Hepatocyte (in vitro differentiated cells): ENCODE data around the gene TAS1R3. TPM values are rescaled to one million over a fixed set of nuclear protein-coding genes. Genes with fewer than 3 reads are reported as not detected.

Experiments used
- DNase-seq: peaks from one replicate; pipeline ENCODE4 v3.0.0-alpha.2; 2016; ENCODE audit warnings: low spot score
- H2AFZ ChIP-seq: fragments of 200-600 bp; sonication (generic); 2 replicates; pipeline ENCODE4 v1.6.0; 2016; ENCODE audit warnings: antibody characterized with exemption, mild to moderate bottlenecking
- H3K27ac ChIP-seq: fragments of 200-600 bp; sonication (generic); 2 replicates; pipeline ENCODE4 v1.5.1; 2016; ENCODE audit warnings: mild to moderate bottlenecking
- H3K27me3 ChIP-seq: fragments of 200-600 bp; sonication (generic); 2 replicates; pipeline ENCODE4 v1.6.1; 2016
- H3K36me3 ChIP-seq: fragments of 200-600 bp; sonication (generic); replicated peaks from 2 replicates; pipeline ENCODE4 v1.5.1; 2016; ENCODE audit warnings: low read depth; ENCODE audit not compliant: insufficient read depth
- H3K4me1 ChIP-seq: fragments of 200-600 bp; sonication (generic); 2 replicates; pipeline ENCODE4 v1.5.1; 2016; ENCODE audit warnings: mild to moderate bottlenecking, moderate library complexity; ENCODE audit not compliant: insufficient read depth
- H3K4me2 ChIP-seq: fragments of 200-600 bp; sonication (generic); 2 replicates; pipeline ENCODE4 v1.6.0; 2016
- H3K4me3 ChIP-seq: fragments of 200-600 bp; sonication (generic); 2 replicates; pipeline ENCODE4 v1.5.1; 2016; ENCODE audit warnings: mild to moderate bottlenecking
- H3K79me2 ChIP-seq: fragments of 200-600 bp; sonication (generic); 2 replicates; pipeline ENCODE4 v1.6.0; 2017; ENCODE audit warnings: mild to moderate bottlenecking
- H3K9me2 ChIP-seq: fragments of 200-600 bp; sonication (generic); replicated peaks from 2 replicates; pipeline ENCODE4 v1.6.0; 2017; ENCODE audit warnings: mild to moderate bottlenecking; ENCODE audit not compliant: insufficient read depth
- H3K9me3 ChIP-seq: fragments of 200-600 bp; sonication (generic); 2 replicates; pipeline ENCODE4 v1.5.1; 2016; ENCODE audit warnings: low read depth, mild to moderate bottlenecking
- H4K20me1 ChIP-seq: fragments of 200-600 bp; sonication (generic); 2 replicates; pipeline ENCODE4 v1.6.0; 2016; ENCODE audit warnings: mild to moderate bottlenecking; ENCODE audit not compliant: insufficient read depth, poor library complexity, severe bottlenecking
- EZH2 ChIP-seq: fragments of 200-600 bp; sonication (generic); IDR thresholded peaks from 2 replicates; pipeline ENCODE4 v1.6.1; 2016; ENCODE audit warnings: antibody characterized with exemption, mild to moderate bottlenecking, borderline replicate concordance
- EZH2phosphoT487 ChIP-seq: fragments of 200-600 bp; sonication (generic); IDR thresholded peaks from one replicate; pipeline ENCODE4 v1.6.1; 2018; ENCODE audit warnings: antibody characterized with exemption, mild to moderate bottlenecking, low read depth, moderate library complexity; ENCODE audit not compliant: unreplicated experiment, severe bottlenecking
- WGBS: methylation state at CpG from one replicate; pipeline ENCODE4 v1.1.6; 2016; ENCODE audit warnings: low lambda C conversion rate; ENCODE audit errors: missing lambda C conversion rate; 5-methylcytosine and 5-hydroxymethylcytosine counted together
- polyA plus RNA-seq: library from polyadenylated mRNA; unstranded; fragments of >200 nt; fragmentation: Nextera tagmentation; extraction: Ambion mirVana; gene quantifications from 2 replicates; pipeline ENCODE4 v1.2.1, GENCODE V29; 2016
- total RNA-seq: library from RNA; depleted of rRNA; stranded (reverse); fragments of >200 nt; gene quantifications from 2 replicates; pipeline ENCODE4 v1.2.3, GENCODE V29; 2014
- TF ChIP-seq, protein P1 (sequence below): fragments of 200-600 bp; sonication (generic); IDR thresholded peaks from 2 replicates; pipeline ENCODE4 v1.5.1; 2016; ENCODE audit warnings: antibody characterized with exemption, mild to moderate bottlenecking; ENCODE audit not compliant: poor library complexity

Gene TAS1R3
- total and polyA plus RNA-seq, 2 experiments from 2014 or later, result 0.17 to 0.42 TPM

DNA sequence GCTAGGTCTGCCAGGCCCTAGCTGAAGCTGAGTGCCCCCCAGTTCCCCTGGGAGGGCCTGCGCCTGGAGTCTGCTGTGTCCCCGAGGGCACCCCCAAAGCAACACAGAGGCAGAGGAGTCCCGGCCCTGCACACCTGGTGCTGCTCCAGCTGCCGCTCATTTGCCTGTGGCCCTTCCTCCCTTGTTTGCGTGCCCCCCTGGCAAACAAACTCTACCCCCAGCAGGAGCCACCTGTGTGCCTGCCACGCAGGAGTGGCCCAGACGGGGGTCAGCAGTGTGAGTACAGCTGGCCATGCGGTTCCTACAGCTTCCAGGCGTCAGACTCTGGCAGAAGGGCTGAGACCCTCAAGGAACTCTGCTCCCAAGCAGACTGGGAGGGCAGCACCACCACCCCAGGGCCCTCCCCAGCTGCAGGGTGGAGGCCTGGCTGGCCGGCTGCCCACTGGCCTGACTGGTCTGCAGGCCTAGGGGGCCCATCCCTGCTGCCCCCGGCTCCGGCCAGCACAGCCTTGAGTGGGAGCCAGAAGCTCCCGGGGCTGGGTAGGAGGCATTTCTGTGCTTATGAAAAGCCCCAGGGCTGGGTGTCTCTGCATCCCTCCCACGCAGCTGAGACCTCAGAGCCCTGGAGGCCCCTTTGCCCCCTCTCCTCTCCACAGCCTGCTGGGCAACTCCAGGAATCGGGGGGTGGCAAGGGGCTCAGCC, 563 bp upstream of the TAS1R3 start:
- H3K79me2 ChIP-seq, result peaks cover 16% of the 10 kb centered on the region
- WGBS, result 68% methylated on average over 15 of the region's 15 CpGs
- H3K9me2 ChIP-seq, result no peaks in the 10 kb centered on the region
- H2AFZ ChIP-seq, result no peak overlapping the region
- H4K20me1 ChIP-seq, result peaks cover 9% of the 10 kb centered on the region
- no peak overlapping the region for H3K4me3 ChIP-seq
- peak overlapping the region; percentile 62 for H3K4me2 ChIP-seq
- no peaks in the 10 kb centered on the region for H3K27me3 ChIP-seq
- no peaks in the 10 kb centered on the region for H3K9me3 ChIP-seq
- no peak overlapping the region for H3K27ac ChIP-seq
- TF ChIP-seq EZH2phosphoT487 (no peak), EZH2 (no peak)
- TF ChIP-seq, protein P1, sequence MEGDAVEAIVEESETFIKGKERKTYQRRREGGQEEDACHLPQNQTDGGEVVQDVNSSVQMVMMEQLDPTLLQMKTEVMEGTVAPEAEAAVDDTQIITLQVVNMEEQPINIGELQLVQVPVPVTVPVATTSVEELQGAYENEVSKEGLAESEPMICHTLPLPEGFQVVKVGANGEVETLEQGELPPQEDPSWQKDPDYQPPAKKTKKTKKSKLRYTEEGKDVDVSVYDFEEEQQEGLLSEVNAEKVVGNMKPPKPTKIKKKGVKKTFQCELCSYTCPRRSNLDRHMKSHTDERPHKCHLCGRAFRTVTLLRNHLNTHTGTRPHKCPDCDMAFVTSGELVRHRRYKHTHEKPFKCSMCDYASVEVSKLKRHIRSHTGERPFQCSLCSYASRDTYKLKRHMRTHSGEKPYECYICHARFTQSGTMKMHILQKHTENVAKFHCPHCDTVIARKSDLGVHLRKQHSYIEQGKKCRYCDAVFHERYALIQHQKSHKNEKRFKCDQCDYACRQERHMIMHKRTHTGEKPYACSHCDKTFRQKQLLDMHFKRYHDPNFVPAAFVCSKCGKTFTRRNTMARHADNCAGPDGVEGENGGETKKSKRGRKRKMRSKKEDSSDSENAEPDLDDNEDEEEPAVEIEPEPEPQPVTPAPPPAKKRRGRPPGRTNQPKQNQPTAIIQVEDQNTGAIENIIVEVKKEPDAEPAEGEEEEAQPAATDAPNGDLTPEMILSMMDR, result no peak
- no peaks in the 10 kb centered on the region for H3K36me3 ChIP-seq
- H3K4me1 ChIP-seq, result peaks cover 20% of the 10 kb centered on the region
- no peak for DNase-seq

DNA sequence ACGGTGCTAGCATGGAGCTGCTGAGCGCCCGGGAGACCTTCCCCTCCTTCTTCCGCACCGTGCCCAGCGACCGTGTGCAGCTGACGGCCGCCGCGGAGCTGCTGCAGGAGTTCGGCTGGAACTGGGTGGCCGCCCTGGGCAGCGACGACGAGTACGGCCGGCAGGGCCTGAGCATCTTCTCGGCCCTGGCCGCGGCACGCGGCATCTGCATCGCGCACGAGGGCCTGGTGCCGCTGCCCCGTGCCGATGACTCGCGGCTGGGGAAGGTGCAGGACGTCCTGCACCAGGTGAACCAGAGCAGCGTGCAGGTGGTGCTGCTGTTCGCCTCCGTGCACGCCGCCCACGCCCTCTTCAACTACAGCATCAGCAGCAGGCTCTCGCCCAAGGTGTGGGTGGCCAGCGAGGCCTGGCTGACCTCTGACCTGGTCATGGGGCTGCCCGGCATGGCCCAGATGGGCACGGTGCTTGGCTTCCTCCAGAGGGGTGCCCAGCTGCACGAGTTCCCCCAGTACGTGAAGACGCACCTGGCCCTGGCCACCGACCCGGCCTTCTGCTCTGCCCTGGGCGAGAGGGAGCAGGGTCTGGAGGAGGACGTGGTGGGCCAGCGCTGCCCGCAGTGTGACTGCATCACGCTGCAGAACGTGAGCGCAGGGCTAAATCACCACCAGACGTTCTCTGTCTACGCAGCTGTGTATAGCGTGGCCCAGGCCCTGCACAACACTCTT, 1.1 kb downstream of the TAS1R3 start:
- Histone ChIP-seq H3K4me2 (no peak overlapping the region), H3K36me3 (no peaks in the 10 kb centered on the region), H3K4me3 (no peak overlapping the region), H3K9me3 (no peaks in the 10 kb centered on the region), H3K9me2 (no peaks in the 10 kb centered on the region), H3K27ac (no peak overlapping the region), H2AFZ (no peak overlapping the region), H4K20me1 (no peaks in the 10 kb centered on the region), H3K27me3 (no peaks in the 10 kb centered on the region), H3K79me2 (no peaks in the 10 kb centered on the region), H3K4me1 (peaks cover 15% of the 10 kb centered on the region)
- TF ChIP-seq EZH2phosphoT487 (no peak), EZH2 (no peak)
- TF ChIP-seq, protein P1, result no peak
- no peak for DNase-seq
- 91% methylated on average over 47 of the region's 57 CpGs for WGBS

DNA sequence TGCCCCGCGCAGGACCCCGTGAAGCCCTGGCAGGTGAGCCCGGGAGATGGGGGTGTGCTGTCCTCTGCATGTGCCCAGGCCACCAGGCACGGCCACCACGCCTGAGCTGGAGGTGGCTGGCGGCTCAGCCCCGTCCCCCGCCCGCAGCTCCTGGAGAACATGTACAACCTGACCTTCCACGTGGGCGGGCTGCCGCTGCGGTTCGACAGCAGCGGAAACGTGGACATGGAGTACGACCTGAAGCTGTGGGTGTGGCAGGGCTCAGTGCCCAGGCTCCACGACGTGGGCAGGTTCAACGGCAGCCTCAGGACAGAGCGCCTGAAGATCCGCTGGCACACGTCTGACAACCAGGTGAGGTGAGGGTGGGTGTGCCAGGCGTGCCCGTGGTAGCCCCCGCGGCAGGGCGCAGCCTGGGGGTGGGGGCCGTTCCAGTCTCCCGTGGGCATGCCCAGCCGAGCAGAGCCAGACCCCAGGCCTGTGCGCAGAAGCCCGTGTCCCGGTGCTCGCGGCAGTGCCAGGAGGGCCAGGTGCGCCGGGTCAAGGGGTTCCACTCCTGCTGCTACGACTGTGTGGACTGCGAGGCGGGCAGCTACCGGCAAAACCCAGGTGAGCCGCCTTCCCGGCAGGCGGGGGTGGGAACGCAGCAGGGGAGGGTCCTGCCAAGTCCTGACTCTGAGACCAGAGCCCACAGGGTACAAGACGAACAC, 1.8 kb downstream of the TAS1R3 start:
- no peak for TF ChIP-seq EZH2phosphoT487
- TF ChIP-seq EZH2, result no peak
- TF ChIP-seq, protein P1, result no peak
- no peak overlapping the region for H3K27ac ChIP-seq
- H3K9me3 ChIP-seq, result no peaks in the 10 kb centered on the region
- no peaks in the 10 kb centered on the region for H3K79me2 ChIP-seq
- H3K4me1 ChIP-seq, result peaks cover 15% of the 10 kb centered on the region
- no peaks in the 10 kb centered on the region for H3K27me3 ChIP-seq
- no peak overlapping the region for H3K4me3 ChIP-seq
- WGBS, result 89% methylated on average over 35 of the region's 48 CpGs
- H4K20me1 ChIP-seq, result no peaks in the 10 kb centered on the region
- DNase-seq, result no peak
- no peaks in the 10 kb centered on the region for H3K36me3 ChIP-seq
- H2AFZ ChIP-seq, result no peak overlapping the region
- no peak overlapping the region for H3K4me2 ChIP-seq
- no peaks in the 10 kb centered on the region for H3K9me2 ChIP-seq
